HAP-1 (cell line): ENCODE measurements around the gene GPX7.
"Not testable (repeated sequence)": the region's sequence is repeated elsewhere in the genome, so short reads cannot be mapped to it uniquely, and the experiment has no call there.

Source experiments
- DNase-seq, 2 experiments: peaks; one replicate each; pipeline ENCODE4 v3.0.0-alpha.2; 2016 to 2020; ENCODE audit warnings: low spot score in 2 of 2
- H3K27me3 ChIP-seq: fragments of 250-450 bp; sonication (Bioruptor Pico); 2 replicates; pipeline ENCODE4 v1.5.1; 2020; ENCODE audit warnings: low read depth, mild to moderate bottlenecking, moderate library complexity
- H3K36me3 ChIP-seq: fragments of 250-450 bp; sonication (Bioruptor Pico); replicated peaks from 2 replicates; pipeline ENCODE4 v1.5.1; 2020; ENCODE audit warnings: mild to moderate bottlenecking
- H3K4me1 ChIP-seq: fragments of 250-450 bp; sonication (Bioruptor Pico); 2 replicates; pipeline ENCODE4 v1.5.1; 2020; ENCODE audit warnings: mild to moderate bottlenecking
- H3K4me3 ChIP-seq: fragments of 250-450 bp; sonication (Bioruptor Pico); 2 replicates; pipeline ENCODE4 v1.5.1; 2020; ENCODE audit warnings: mild to moderate bottlenecking, moderate library complexity
- H3K9me3 ChIP-seq: fragments of 250-450 bp; sonication (Bioruptor Pico); 2 replicates; pipeline ENCODE4 v1.5.1; 2020; ENCODE audit warnings: mild to moderate bottlenecking, moderate library complexity
- in situ Hi-C: fragments of 300-500 bp; cut with MboI; formaldehyde crosslinking; loops from 3 replicates; pipeline ENCODE4 v1.14.3; 2020; ENCODE audit warnings: low sequenced_read_pairs, inconsistent platforms, mixed read lengths

GPX7 gene

GRCh38 chr1:52572387-52572786, 29.8 kb upstream of the GPX7 start:
- peaks cover 8% of the 10 kb centered on the region for H3K4me1 ChIP-seq
- H3K27me3 ChIP-seq, result no peaks in the 10 kb centered on the region
- in situ Hi-C loops, result no loop called here
- H3K4me3 ChIP-seq, result no peak overlapping the region
- no peaks in the 10 kb centered on the region for H3K9me3 ChIP-seq
- no peak for DNase-seq
- H3K36me3 ChIP-seq, result no peaks in the 10 kb centered on the region

- no peaks in the 10 kb centered on the region for H3K27me3 ChIP-seq
- H3K36me3 ChIP-seq, result no peaks in the 10 kb centered on the region
- no peaks in the 10 kb centered on the region for H3K9me3 ChIP-seq
- H3K4me1 ChIP-seq, result peaks cover 5% of the 10 kb centered on the region; the same call in 1 of the 2 replicates
- in situ Hi-C loops, result no loop called here
- DNase-seq, result peak in 1 of 2 experiments; percentile 23
- no peak overlapping the region for H3K4me3 ChIP-seq
These were observed 27.6 kb upstream of the GPX7 start for GRCh38 chr1:52574594-52574993.

GRCh38 chr1:52576074-52576473, 26.1 kb upstream of the GPX7 start:
- H3K9me3 ChIP-seq, result no peaks in the 10 kb centered on the region
- no peaks in the 10 kb centered on the region for H3K36me3 ChIP-seq
- no peaks in the 10 kb centered on the region for H3K4me1 ChIP-seq
- no peaks in the 10 kb centered on the region for H3K27me3 ChIP-seq
- in situ Hi-C loops, result no loop called here
- DNase-seq, result no peak
- no peak overlapping the region for H3K4me3 ChIP-seq

GRCh38 chr1:52578066-52578465, 24.1 kb upstream of the GPX7 start:
- H3K4me1 ChIP-seq, H3K9me3 ChIP-seq, H3K4me3 ChIP-seq, in situ Hi-C loops, H3K27me3 ChIP-seq, DNase-seq, H3K36me3 ChIP-seq: not testable (repeated sequence)

- H3K36me3 ChIP-seq, result no peaks in the 10 kb centered on the region
- H3K4me1 ChIP-seq, result no peaks in the 10 kb centered on the region
- H3K27me3 ChIP-seq, result no peaks in the 10 kb centered on the region
- in situ Hi-C loops, result no loop called here
- no peak for DNase-seq
- H3K4me3 ChIP-seq, result no peak overlapping the region
- no peaks in the 10 kb centered on the region for H3K9me3 ChIP-seq
These were observed 22.8 kb upstream of the GPX7 start for GRCh38 chr1:52579415-52579814.

- DNase-seq, result no peak
- in situ Hi-C loops, result no loop called here
- Histone ChIP-seq H3K4me3 (no peak overlapping the region), H3K36me3 (no peaks in the 10 kb centered on the region), H3K9me3 (no peaks in the 10 kb centered on the region), H3K4me1 (no peaks in the 10 kb centered on the region), H3K27me3 (no peaks in the 10 kb centered on the region)
These were observed 21.9 kb upstream of the GPX7 start for GRCh38 chr1:52580283-52580682.

GRCh38 chr1:52582116-52582696, 20.0 kb upstream of the GPX7 start:
- Histone ChIP-seq H3K4me1 (no peaks in the 10 kb centered on the region), H3K9me3 (no peaks in the 10 kb centered on the region), H3K36me3 (no peaks in the 10 kb centered on the region), H3K4me3 (no peak overlapping the region), H3K27me3 (no peaks in the 10 kb centered on the region)
- in situ Hi-C loops, result no loop called here
- no peak for DNase-seq

- in situ Hi-C loops, result no loop called here
- DNase-seq, result no peak
- Histone ChIP-seq H3K4me3 (no peak overlapping the region), H3K4me1 (no peaks in the 10 kb centered on the region), H3K36me3 (no peaks in the 10 kb centered on the region), H3K9me3 (0 out of 2 replicates have a peak, but pooled peaks cover under 1% of the 10 kb centered on the region), H3K27me3 (no peaks in the 10 kb centered on the region)
These were observed 16.7 kb upstream of the GPX7 start for GRCh38 chr1:52585474-52585873.

GRCh38 chr1:52588027-52588426, 14.1 kb upstream of the GPX7 start:
- in situ Hi-C loops, result no loop called here
- H3K36me3 ChIP-seq, result no peaks in the 10 kb centered on the region
- DNase-seq, result no peak
- no peaks in the 10 kb centered on the region for H3K27me3 ChIP-seq
- H3K9me3 ChIP-seq, result 0 out of 2 replicates have a peak, but pooled peaks cover 2% of the 10 kb centered on the region
- H3K4me3 ChIP-seq, result no peak overlapping the region
- H3K4me1 ChIP-seq, result no peaks in the 10 kb centered on the region

GRCh38 chr1:52588535-52588934, 13.6 kb upstream of the GPX7 start:
- in situ Hi-C loops, result no loop called here
- 0 out of 2 replicates have a peak, but pooled peaks cover 2% of the 10 kb centered on the region for H3K9me3 ChIP-seq
- H3K36me3 ChIP-seq, result no peaks in the 10 kb centered on the region
- no peak overlapping the region for H3K4me3 ChIP-seq
- no peak for DNase-seq
- H3K27me3 ChIP-seq, result no peaks in the 10 kb centered on the region
- no peaks in the 10 kb centered on the region for H3K4me1 ChIP-seq

- DNase-seq, result no peak
- 0 out of 2 replicates have a peak, but pooled peaks cover 2% of the 10 kb centered on the region for H3K9me3 ChIP-seq
- no peaks in the 10 kb centered on the region; the same call in 1 of the 2 replicates for H3K27me3 ChIP-seq
- H3K4me1 ChIP-seq, result no peaks in the 10 kb centered on the region
- no peaks in the 10 kb centered on the region for H3K36me3 ChIP-seq
- in situ Hi-C loops, result no loop called here
- no peak overlapping the region for H3K4me3 ChIP-seq
These were observed 11.9 kb upstream of the GPX7 start for GRCh38 chr1:52590266-52590665.

GRCh38 chr1:52592637-52593323, 9.4 kb upstream of the GPX7 start:
- no peaks in the 10 kb centered on the region for H3K4me1 ChIP-seq
- in situ Hi-C loops, result no loop called here
- H3K9me3 ChIP-seq, result 0 out of 2 replicates have a peak, but pooled peaks cover 2% of the 10 kb centered on the region
- H3K36me3 ChIP-seq, result no peaks in the 10 kb centered on the region
- DNase-seq, result no peak
- H3K27me3 ChIP-seq, result no peaks in the 10 kb centered on the region; the same call in 1 of the 2 replicates
- H3K4me3 ChIP-seq, result no peak overlapping the region

- Histone ChIP-seq H3K36me3 (no peaks in the 10 kb centered on the region), H3K27me3 (no peaks in the 10 kb centered on the region; the same call in 1 of the 2 replicates), H3K4me3 (no peak overlapping the region), H3K9me3 (0 out of 2 replicates have a peak, but pooled peaks cover 2% of the 10 kb centered on the region), H3K4me1 (no peaks in the 10 kb centered on the region)
- DNase-seq, result no peak
- in situ Hi-C loops, result no loop called here
These were observed 8.7 kb upstream of the GPX7 start for GRCh38 chr1:52593495-52593894.

- no peak for DNase-seq
- H3K9me3 ChIP-seq, result 0 out of 2 replicates have a peak, but pooled peaks cover 2% of the 10 kb centered on the region
- H3K27me3 ChIP-seq, result no peaks in the 10 kb centered on the region; the same call in 1 of the 2 replicates
- in situ Hi-C loops, result no loop called here
- H3K4me3 ChIP-seq, result no peak overlapping the region
- H3K4me1 ChIP-seq, result no peaks in the 10 kb centered on the region
- H3K36me3 ChIP-seq, result no peaks in the 10 kb centered on the region
These were observed 7.1 kb upstream of the GPX7 start for GRCh38 chr1:52595061-52595460.
